Measurements from ENCODE around the gene C4BPA.

C4BPA gene

DNA sequence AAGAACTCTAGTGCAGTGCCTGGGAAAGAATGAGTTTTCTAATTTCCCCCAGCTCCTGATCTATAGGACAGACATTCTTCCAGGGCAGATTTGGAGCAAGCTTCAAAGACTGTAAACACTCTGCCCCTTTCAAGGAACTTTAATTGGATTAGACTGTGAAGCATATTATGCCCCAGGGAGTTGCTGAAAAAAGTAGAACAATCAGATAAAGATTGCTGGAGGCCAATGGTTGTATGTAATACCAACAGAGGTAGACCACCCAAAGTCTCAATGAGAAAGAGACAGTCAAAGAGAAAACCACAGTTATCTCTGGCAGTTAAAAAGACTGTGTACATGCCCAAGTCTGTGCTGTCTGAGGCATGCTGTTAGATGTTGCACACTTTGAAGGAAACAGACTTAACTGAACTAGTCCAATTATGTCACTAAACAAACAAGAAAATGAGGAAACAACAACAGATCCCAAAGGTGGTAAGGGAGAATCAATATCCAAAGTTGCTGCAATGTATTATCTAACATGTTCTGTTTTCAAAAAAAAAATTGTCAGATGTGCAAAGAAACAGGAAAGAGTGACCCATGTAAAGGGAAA is 24.4 kb downstream of the C4BPA start:
- no peak for DNase-seq

DNA sequence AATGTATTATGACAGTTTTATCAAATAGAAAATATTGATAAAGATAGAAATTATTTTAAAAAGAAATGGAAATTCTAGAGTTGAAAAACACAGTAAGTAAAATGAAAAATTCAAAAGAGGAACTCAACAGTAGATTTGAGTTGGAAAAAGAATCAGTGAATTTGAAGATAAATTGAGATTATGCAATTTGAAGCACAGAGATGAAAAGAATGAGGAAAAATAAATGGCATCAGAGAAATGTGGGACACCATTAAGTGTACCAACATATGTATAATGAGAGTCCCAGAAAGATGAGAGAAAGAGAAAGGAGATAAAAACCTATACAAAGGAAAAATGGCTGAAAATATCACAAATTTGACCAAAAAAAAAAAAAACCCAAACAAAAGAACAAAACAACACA is 25.0 kb downstream of the C4BPA start:
- DNase-seq = no peak

DNA sequence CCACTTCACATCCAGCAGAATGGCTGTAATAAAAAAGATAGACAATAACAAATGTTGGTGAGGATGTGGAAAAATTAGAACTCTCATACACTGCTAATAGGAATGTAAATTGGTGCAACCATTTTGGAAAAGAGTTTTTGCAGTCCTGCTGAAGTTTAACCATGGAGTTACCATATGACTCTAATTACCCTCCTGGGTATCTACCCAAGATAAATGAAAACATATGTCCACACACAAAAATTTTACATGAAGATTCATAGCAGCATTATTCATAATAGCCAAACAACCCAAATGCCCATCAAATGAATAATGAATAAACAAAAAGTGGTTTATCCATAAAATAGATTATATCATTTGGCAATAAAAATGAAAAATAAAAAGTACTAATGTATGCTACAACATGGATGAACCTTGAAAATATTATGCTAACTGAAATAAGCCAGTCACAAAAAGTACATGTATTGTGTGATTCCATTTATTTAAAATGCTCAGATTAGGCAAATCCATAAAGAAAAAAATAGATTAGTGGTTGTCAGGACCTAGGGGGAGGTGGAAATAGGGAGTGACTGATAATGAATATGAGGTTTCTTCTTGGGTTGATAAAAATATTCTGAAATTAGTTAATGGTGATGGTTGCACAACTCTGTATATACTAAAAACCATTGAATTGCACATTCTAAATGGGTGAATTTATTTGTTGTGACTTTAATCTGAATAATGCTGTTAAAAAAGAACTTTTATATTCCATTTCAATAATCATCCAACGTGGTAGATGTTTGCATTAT is 26.4 kb downstream of the C4BPA start:
- no peak for DNase-seq

DNA sequence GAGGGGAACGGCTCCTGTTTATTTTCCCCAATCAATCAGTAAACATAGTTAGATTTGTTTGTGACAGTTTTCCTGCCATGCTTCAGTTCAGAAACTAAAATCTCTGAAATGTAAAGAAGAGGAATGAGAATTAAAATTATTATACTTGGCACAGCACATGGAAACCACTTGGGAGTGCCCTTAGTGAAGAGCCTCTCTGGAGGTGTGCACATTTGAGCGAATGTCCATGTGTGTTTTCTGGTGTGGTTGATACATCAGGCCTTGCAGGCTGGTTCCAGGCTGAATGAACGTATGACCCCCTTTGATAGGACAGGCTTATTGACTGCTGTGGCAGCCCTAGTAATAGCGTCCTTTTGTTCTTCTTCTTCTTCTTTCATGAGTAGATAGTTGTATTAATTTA is 27.1 kb downstream of the C4BPA start:
- DNase-seq = no peak

DNA sequence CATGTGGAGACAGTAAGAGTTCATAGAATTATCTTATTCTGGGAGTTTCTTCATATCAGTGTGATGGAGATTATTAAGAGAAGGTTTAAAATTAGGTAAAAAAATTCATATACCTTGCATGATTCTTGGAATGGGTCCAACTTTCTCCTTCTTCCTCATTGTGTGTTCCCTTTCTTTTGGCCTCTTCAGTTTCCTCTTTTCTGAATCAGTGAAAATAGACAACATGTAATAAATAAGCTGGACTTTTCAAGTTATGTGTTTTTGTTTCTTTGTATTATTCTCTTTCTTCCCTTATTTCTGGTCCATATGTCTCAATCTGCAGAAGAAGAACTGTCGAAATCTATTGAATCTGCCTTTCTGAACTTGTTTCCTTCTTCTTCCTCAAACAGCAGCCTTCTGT is 30.5 kb downstream of the C4BPA start:
- no peak for DNase-seq

DNA sequence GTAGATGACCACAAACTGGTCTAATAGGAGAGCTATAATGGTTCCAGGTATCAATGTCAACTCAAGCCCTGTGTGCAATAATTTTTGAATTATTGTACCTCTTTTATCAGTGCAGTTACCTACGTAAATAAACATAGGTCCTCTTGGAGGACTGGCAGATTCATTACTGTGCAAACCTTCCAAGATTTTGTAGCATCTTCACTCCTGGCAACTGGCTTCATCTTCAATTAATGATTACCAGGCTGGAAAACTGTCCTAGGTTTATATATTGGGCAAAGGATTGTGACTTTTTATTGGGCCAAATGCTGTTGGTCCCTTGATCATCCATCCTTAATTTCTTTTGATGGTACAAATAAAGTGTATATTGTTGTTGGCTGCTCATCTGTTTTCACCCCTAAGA is 35.6 kb downstream of the C4BPA start:
- DNase-seq = no peak

DNA sequence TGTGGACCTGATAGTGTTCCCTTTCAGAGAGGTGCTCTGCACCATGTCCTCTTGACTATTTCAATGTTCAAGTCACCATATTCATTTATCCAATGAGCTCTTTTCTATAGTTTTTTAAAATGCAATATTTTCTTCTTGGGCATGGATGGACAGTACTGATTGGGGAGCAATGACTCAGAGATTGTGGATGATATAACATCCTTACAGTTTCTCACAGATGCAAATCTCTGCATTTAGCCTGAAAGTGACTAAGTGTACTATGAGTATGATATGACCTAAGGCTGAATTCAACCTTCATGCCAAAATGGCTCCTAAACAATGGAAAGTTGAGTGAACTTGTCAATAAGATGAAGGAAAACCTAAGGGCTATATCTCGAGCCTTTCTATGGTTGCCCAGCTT is 36.5 kb downstream of the C4BPA start:
- no peak for DNase-seq

DNA sequence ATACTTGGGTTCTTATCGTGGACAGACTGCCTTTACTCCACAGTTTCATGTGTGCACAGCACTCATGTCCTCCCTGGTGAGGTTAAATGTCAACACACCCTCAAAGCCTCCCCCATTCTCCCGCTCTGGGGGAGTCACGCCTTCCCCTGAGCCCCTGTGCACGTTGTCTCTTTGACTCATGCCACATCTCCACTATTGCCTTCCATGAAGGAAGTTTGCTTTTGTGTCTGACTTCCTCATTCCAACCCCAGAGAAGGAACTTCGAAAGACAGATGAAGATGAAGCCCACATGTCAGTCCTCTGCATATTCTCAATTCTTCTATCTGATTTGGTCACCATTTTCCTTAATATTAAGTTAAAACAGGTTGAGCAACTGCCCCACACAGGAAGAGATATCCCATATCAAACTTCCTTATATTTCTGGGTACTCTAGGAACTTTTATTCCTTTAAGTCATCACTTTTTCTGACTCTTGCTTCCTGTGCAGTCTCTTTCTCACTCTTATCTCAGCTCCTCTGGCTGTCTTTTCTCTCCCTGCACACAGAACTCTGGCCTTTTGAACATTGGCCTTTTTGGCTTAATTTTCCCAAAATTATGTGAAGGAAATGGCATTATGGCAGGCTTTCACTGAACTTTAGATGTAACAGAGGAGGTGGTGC is 41.5 kb downstream of the C4BPA start:
- no peak for DNase-seq

DNA sequence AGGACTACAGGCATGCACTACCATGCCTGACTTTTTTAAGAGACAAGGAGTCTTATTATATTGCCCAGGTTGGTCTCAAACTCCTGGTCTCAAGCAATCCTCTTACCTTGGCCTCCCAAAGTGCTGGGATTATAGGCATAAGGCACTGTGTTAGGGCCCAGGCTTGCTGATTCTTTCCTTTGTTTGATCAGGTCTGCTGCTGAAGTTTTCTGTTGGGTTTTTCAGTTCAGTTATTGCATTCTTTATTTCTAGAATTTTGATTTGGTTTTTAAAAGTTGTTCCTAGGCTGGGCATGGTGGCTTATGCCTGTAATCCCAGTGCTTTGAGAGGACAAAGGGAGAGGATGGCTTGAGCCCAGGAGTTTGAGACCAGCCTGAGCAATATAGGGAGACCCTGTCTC is 47.9 kb downstream of the C4BPA start:
- DNase-seq = no peak

DNA sequence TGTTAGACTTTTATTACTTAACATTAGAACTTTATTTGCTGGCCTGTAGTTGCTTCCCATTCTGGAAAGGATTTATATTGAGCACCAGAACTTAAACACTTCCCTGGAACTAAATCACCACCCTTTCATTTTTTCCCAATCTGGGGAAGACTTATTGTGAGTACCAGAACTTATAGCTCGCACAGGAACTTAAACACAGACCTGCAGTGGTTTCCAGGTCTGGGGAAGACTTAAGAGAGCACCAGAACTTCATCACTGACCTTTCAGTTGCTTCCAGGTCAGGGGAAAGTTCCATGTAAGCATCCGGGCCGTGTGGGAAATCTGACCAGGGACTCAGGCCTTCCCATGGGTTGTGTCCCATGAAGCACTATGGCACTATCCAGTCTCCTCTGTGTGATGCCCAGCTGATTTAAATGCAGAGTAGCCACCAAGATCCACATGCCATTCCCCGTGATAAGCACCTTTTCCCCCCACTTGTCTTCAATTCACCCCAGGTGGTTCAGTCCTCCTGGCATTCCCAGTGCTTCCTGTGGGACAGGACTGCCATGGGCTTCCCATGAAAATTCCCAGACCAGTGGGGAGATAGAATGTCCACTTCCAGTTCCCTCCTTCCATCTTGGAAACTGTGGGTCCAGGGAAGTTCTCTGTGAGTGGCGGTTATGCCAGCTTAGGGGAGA is 48.9 kb downstream of the C4BPA start:
- DNase-seq = no peak

DNA sequence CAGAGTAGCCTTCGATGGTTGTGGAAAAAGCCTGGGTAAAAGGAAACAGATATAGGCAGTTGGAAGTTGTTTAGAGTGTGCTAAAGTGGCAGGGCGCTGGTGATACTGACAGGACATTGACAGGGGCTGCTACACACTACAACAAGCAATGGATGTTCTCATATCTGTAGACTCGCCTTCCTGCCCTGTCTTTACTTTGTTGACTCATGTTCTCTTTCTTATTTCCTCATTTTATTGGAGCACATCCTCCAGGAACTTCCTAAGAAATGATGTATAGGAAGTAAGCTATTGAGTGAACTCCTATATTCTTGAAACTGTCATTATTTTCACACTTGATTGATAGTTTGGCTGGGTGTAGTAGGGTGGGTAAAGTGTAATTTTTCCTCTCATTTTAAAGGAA is 51.0 kb downstream of the C4BPA start:
- DNase-seq = no peak

DNA sequence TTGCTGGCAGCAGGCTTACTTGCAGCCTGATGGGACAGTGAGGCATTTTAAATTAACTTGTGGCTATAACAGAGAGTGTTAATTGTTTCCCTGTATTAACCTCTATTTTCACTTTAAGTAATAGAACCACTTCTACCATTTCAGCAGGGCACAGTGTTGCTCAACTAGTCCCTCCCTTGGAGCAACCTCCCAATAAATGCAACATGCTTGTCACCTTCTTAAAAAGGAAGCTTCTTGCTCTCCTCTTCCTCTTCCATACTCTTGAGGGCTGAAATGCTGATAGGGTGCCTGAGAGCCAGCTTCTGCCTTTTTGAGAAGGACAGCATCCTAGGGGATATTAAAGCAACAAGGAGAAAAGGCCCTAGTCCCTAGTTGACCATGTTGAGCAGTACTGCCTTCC is 52.1 kb downstream of the C4BPA start:
- no peak for DNase-seq

DNA sequence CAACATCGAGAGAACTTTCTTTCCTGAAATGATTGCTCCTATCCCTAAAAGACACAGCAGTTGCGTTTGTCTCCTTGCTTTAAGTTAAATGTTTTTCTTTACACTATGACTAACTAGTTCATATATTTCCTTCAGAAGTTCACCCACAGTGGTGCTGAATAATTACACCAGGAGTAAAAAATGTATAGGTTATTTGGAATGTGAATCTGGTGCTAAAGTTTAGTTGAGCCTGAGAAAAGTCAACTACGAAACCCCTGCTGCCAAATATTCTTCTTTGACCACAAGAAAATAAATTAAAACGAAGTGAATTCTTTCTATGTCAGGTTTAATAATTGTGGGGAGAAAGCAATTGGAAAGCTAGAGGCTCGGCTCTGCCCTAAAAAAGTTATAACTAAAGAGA is 52.8 kb downstream of the C4BPA start:
- DNase-seq = no peak

DNA sequence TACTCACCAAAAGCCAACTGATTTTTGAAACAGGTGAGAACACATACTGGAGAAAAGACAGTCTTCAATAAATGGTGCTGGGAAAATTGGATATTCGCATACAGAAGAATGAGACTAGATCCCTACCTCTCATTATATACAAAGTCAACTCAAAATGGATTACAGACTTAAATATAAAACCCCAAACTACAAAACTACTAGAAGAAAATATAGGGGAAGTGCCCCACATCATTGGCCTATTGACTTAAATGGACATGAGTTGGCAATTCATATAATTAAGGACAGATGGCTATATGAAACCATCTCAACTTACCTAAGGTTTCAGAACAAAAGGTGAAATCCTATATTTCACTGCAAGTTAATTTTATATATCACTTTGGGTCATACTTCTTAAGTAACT is 60.1 kb downstream of the C4BPA start:
- DNase-seq = no peak

DNA sequence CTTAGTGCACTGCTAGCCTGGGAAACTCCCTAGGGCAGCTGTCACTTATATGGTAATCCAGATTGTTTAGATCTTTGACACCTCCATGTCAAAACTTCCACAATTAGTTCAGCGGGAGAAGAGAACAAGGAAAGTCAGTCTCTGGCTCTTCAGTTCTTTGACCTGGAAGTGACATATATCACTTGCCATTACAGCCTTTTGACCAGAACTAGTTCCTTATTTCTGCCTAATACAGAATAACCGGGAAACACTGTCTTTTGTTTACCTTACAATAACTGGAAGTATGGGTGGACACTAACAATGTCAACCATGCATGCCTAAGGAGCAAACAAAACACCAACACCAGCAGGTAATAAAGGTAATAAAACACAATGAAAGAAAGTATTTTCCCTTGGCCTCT is 68.3 kb downstream of the C4BPA start:
- no peak for DNase-seq

DNA sequence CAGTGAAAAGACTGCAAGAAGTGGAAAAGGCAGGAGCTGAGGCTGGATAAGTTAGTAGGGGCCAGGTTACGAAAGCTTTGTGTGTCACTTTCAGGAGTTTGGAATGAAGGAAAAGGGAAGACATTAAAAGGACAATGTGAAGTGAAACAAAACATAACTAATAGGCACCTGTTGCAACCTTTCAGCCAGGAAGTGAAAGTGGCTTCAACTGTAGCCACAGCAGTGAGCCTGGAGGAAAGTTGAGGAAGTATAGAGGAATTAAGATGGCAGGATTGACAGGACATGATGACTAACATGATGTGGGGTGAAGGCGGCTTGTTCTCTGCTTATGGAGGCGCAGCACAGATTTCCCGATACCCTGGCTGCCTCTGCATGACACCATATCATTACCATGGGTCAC is 68.9 kb downstream of the C4BPA start:
- no peak for DNase-seq

DNA sequence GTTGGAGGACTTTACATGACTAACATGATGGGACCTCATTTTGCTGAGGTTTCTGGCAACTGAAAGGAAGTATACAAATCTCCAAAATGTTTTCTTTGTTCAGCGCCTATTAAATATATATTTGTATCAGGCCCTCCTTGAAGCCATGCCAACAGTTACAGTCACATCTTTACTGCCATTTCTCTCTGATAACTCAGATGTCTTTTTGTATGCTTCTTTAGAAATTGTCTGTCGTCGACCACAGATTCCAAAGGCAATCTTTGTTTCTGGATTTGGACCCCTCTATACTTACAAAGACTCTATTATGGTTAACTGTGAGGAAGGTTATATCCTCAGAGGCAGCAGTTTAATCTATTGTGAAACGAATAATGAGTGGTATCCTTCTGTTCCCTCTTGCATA is 69.4 kb downstream of the C4BPA start:
- no peak for DNase-seq

DNA sequence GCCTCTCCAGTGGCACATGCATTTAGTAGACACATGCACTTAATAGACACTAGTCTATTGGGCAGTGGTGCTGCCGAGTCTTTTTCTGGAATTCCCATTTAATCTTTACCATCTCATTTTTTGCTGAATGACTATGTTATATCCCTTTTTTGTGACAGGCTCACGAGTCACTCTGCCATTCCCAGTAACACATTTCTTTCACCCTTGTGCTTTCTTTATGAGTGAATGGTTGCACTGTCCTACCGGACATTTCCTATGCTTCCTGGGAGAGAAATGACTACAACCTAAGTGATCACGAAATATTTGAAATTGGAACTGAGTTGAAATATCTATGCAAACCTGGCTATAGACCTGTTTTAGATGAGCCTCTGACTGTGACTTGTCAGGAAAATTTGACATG is 70.9 kb downstream of the C4BPA start:
- no peak for DNase-seq

DNA sequence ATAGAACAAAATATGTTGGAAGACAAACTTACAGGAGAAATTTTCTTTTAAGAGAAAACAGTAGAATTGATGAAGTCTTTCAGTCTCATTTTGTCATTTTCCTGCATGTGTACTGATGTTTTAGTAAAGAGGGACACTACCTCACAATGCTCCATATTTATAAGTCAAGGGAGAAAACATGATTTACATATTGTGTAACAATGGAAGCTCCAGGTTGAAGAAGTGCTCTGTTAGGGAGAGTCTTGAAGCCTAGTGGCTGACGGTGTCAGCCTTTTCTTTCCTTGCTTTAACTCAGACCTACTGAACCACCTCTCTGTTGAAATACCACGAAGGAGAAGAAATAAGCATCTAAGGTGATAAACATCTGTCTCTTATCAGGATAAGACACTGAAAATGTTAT is 75.0 kb downstream of the C4BPA start:
- no peak for DNase-seq

DNA sequence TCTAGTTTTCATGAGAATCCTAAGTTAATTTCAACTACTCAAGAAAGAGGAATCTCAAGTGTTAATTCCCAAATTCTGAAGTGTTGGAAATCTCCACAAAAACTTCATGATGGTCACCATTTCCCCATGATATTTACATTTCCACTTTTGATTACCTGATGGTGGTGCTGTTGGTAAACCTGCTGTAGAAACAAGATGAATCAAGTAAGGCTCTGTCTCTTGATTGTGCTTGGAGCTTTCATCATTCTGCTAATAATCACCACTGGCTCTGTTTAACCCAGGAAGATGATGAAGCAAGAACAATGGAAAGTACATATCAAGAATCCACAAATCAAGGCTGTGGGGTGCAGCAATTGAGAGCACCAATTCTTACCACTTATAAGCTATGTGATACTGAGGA is 77.8 kb downstream of the C4BPA start:
- DNase-seq = no peak

DNA sequence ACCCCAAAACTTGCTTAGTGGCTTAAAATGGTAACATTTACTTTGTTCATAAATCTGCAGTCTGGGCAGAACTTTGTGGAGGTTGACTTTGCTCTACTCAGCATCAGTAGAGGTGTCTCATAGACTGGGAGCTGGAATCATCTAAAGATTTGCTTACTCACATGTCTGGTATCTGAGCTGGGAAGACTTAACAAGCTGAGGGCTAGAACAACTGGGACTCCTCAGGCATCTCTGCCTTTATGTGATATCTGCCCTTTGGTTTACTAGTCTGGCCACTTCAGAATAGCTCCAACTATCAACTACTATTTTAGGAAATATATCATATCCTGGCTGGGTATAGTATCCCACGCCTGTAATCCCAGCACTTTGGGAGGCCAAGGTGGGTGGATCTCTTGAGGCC is 82.5 kb downstream of the C4BPA start:
- no peak for DNase-seq

DNA sequence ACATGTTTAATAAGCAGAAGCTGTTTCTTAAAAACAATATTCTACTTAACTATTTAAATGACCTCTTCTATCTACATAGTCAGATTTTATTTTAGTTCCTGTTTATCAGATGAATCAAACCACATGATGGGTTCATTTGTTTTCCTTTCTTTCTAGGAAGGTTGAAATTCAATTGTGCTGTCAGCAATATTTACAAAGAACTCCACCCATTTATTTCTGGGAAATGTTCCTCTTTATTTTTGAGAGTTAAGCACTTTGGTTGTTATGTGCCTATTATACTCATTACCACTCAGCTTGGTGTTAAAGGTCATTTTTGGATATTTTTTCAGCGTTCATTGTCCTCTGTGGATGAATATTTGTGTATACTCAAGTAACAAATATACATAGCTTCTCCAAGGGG is 84.9 kb downstream of the C4BPA start:
- DNase-seq = no peak

DNA sequence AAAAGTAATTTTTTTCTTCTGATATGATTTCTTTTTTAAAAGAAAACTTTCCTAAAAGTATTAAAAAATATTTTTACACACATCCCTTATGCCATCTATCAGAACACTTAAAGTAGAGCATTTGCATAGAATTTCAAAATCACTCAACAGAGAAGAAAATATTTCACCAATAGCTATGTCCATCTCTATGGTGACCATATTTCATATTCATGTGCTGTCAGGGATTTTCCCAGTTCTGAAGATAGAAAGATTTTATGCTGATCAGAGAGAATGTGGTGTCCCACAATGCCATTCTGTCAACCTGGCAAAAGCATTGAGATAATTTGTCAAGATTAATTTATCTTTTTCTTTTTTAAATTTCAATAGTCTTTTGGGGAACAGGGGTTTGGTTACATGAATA is 87.0 kb downstream of the C4BPA start:
- DNase-seq = no peak

DNA sequence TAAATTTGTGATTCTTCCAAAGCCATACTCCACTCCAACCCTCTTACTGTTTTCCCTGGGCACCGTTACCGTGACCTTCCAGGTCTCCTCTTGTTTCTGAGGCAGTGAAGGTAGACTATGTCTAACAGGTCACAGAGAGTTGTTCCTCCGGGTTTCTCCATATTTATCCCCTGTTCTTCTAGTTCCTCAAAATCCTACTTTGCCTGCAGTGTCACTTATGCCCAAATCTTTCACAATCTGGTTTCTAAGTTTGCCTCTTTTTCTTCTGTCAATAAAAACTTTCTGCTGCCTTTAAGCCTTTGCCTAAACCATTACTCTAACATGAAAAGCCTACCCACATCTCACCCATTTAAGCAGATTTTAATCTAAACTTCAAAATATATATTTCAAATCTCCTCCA is 87.7 kb downstream of the C4BPA start:
- DNase-seq = no peak
